ENCODE results near the gene LRRC74B.

LRRC74B gene

GRCh38 chr22:21108379-21109115 is 62.8 kb downstream of the LRRC74B start:
- DNase-seq = no peak
